C1 segment of cervical spinal cord (tissue), 14 donors: ENCODE results near the gene LCE7A.

Source experiments
- DNase-seq, 14 donors: peaks; one replicate each; lab custom pipeline; 2025; lab: John Stamatoyannopoulos, UW

The LCE7A gene

GRCh38 chr1:152880316-152880715, 20.5 kb downstream of the LCE7A start:
- no peak for DNase-seq

- DNase-seq = no peak
Observed at GRCh38 chr1:152880907-152881306, 21.1 kb downstream of the LCE7A start.

- DNase-seq = no peak
Observed at GRCh38 chr1:152884085-152884484, 24.3 kb downstream of the LCE7A start.

- DNase-seq = no peak
Observed at GRCh38 chr1:152884506-152884905, 24.7 kb downstream of the LCE7A start.

- no peak for DNase-seq
Observed at GRCh38 chr1:152884966-152885624, 25.3 kb downstream of the LCE7A start.

- DNase-seq = no peak
Observed at GRCh38 chr1:152886085-152886484, 26.3 kb downstream of the LCE7A start.

GRCh38 chr1:152886758-152887409, 27.1 kb downstream of the LCE7A start:
- DNase-seq = no peak

- no peak for DNase-seq
Observed at GRCh38 chr1:152888126-152888525, 28.3 kb downstream of the LCE7A start.

- DNase-seq = no peak
Observed at GRCh38 chr1:152899027-152899426, 39.2 kb downstream of the LCE7A start.

GRCh38 chr1:152899883-152900282, 40.1 kb downstream of the LCE7A start:
- DNase-seq = no peak

- no peak for DNase-seq
Observed at GRCh38 chr1:152901631-152902030, 41.8 kb downstream of the LCE7A start.

- DNase-seq = no peak
Observed at GRCh38 chr1:152902636-152903035, 42.8 kb downstream of the LCE7A start.

- DNase-seq = no peak
Observed at GRCh38 chr1:152904688-152905440, 45.1 kb downstream of the LCE7A start.

- no peak for DNase-seq
Observed at GRCh38 chr1:152906023-152906565, 46.3 kb downstream of the LCE7A start.

- no peak for DNase-seq
Observed at GRCh38 chr1:152907686-152908601, 48.1 kb downstream of the LCE7A start, which contains the start of gene IVL. Gene IVL (plus strand): TSS chr1:152908546. CDS start chr1:152909798, 1,252 bp downstream.

GRCh38 chr1:152909206-152909605, 49.4 kb downstream of the LCE7A start:
- no peak for DNase-seq
